ENCODE data around the gene RTN3. TPM values are rescaled to one million over a fixed set of nuclear protein-coding genes. Genes with fewer than 3 reads are reported as not detected.

The RTN3 gene
- total and polyA plus RNA-seq, 2 donors (not counting 1 experiment from before 2014, with no cell fraction given) = 10.1 to 24.9 TPM

DNA sequence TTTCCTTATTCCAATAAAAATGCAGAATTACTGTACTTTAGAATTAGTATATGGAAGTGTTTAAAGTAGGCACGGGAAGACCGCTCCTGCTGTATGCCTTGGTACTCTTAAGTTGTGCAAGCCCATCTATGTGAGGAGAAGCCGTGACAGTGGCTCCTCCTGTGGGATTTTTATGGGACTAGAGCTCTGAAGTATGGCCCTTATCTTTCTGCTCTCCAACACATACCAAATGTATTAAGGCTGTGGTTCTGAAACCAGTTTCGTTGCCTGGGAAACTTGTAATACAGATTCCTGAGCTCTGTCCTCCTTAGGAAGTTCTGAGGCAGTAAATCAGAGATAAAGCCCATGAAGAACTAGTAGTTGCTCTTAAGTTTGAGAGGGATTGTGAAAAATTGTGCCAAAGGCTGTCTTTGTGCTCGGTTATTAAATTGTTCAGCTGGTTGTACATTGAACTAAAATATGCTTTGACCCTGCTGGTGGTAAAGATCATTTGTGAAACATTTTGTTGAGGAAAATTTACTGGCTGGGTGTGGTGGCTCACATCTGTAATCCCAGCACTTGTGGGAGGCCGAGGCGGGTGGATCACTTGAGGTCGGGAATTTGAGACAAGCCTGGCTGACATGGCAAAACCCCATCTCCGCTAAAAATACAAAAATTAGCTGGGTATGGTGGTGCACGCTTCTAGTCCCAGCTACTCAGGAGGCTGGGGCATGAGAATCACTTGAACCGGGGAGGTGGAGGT is 29.3 kb downstream of the RTN3 start:
- no peak overlapping the region for H3K4me3 ChIP-seq (ENCODE audit: control extremely low read depth in 1 of 5, extremely low read depth in 1 of 5, insufficient read depth in 1 of 5, low read depth in 2 of 5, low read length in 4 of 5)
- Mint-ChIP-seq H3K4me1 (no peaks in the 10 kb centered on the region), H3K27ac (no peak overlapping the region), H3K4me3 (no peak overlapping the region), H3K27me3 (no peaks in the 10 kb centered on the region), H3K9me3 (ENCODE audit: insufficient read depth) (no peaks in the 10 kb centered on the region)
- no peak overlapping the region for H2AFZ ChIP-seq (ENCODE audit: insufficient read depth, low read depth, low read length, poor library complexity, severe bottlenecking)
- DNase-seq = no peak
- 97% methylated on average over 5 of the region's 11 CpGs for WGBS (ENCODE audit: insufficient coverage)
- no peaks in the 10 kb centered on the region for H3K9me3 ChIP-seq (ENCODE audit: control extremely low read depth in 1 of 3, control insufficient read depth in 2 of 3, insufficient read depth in 1 of 3, low read length in 2 of 3)
- no peaks in the 10 kb centered on the region for H3K4me1 ChIP-seq (ENCODE audit: control insufficient read depth in 2 of 2, insufficient read depth in 2 of 2, low read length in 2 of 2)
- intact Hi-C loops (cut with micrococcal nuclease) = no loop called here
- ChIA-PET POLR2A (no interaction called here), CTCF (interaction anchor here (1.0 kb wide), 1 partner anchor 231 kb away, joined by 3 read pairs; no protein-coding TSS in a partner anchor)
- peaks cover 5% of the 10 kb centered on the region for H4K20me1 ChIP-seq (ENCODE audit: control insufficient read depth, insufficient read depth, low read length, poor library complexity, severe bottlenecking)
- TF ChIP-seq EZH2 (IDR thresholded peaks at IDR 0.05; ENCODE audit: borderline replicate concordance, insufficient read depth, low read depth, low read length, poor library complexity, severe bottlenecking) = no peak
- no peak for TF ChIP-seq CTCF (IDR thresholded peaks at IDR 0.05)
- peaks cover 6% of the 10 kb centered on the region for H3K79me2 ChIP-seq (ENCODE audit: control insufficient read depth, insufficient read depth, low read length)
- no peak overlapping the region for H3K9ac ChIP-seq (ENCODE audit: low read length)
- H3K27ac ChIP-seq (ENCODE audit: low read length in 2 of 2) = no peak overlapping the region
- no peak for ATAC-seq (ENCODE audit: low read depth)
- no peaks in the 10 kb centered on the region for H3K36me3 ChIP-seq (replicated peaks in 1 of 2; ENCODE audit: control extremely low read depth in 1 of 2, control insufficient read depth in 1 of 2, extremely low read depth in 1 of 2, insufficient read depth in 2 of 2, low read length in 1 of 2)
- H3K27me3 ChIP-seq (replicated peaks in 1 of 4; ENCODE audit: control extremely low read depth in 1 of 4, control insufficient read depth in 3 of 4, insufficient read depth in 4 of 4, low read length in 3 of 4) = no peaks in the 10 kb centered on the region
- H3K4me2 ChIP-seq (replicated peaks; ENCODE audit: low read depth, low read length, poor library complexity, severe bottlenecking) = no peak overlapping the region

- DNase-seq = no peak
- ATAC-seq (ENCODE audit: low read depth) = no peak
- Histone ChIP-seq H2AFZ (ENCODE audit: insufficient read depth, low read depth, low read length, poor library complexity, severe bottlenecking) (no peak overlapping the region), H4K20me1 (ENCODE audit: control insufficient read depth, insufficient read depth, low read length, poor library complexity, severe bottlenecking) (no peaks in the 10 kb centered on the region), H3K4me3 (ENCODE audit: control extremely low read depth in 1 of 5, extremely low read depth in 1 of 5, insufficient read depth in 1 of 5, low read depth in 2 of 5, low read length in 4 of 5) (no peak overlapping the region), H3K4me1 (ENCODE audit: control insufficient read depth in 2 of 2, insufficient read depth in 2 of 2, low read length in 2 of 2) (no peaks in the 10 kb centered on the region), H3K27ac (ENCODE audit: low read length in 2 of 2) (no peak overlapping the region), H3K79me2 (ENCODE audit: control insufficient read depth, insufficient read depth, low read length) (peaks cover 6% of the 10 kb centered on the region), H3K36me3 (replicated peaks in 1 of 2; ENCODE audit: control extremely low read depth in 1 of 2, control insufficient read depth in 1 of 2, extremely low read depth in 1 of 2, insufficient read depth in 2 of 2, low read length in 1 of 2) (no peaks in the 10 kb centered on the region), H3K9me3 (ENCODE audit: control extremely low read depth in 1 of 3, control insufficient read depth in 2 of 3, insufficient read depth in 1 of 3, low read length in 2 of 3) (no peaks in the 10 kb centered on the region), H3K9ac (ENCODE audit: low read length) (no peak overlapping the region), H3K27me3 (replicated peaks in 1 of 4; ENCODE audit: control extremely low read depth in 1 of 4, control insufficient read depth in 3 of 4, insufficient read depth in 4 of 4, low read length in 3 of 4) (no peaks in the 10 kb centered on the region), H3K4me2 (replicated peaks; ENCODE audit: low read depth, low read length, poor library complexity, severe bottlenecking) (no peak overlapping the region)
- ChIA-PET POLR2A (no interaction called here), CTCF (interaction anchor here (0.7 to 1.0 kb wide), 2 partner anchors 18 to 234 kb away, joined by 3 to 5 read pairs; no protein-coding TSS in a partner anchor)
- TF ChIP-seq CTCF (IDR thresholded peaks at IDR 0.05) (no peak), EZH2 (IDR thresholded peaks at IDR 0.05; ENCODE audit: borderline replicate concordance, insufficient read depth, low read depth, low read length, poor library complexity, severe bottlenecking) (no peak)
- intact Hi-C loops (cut with micrococcal nuclease) = no loop called here
- H3K27me3 Mint-ChIP-seq = no peaks in the 10 kb centered on the region
- H3K9me3 Mint-ChIP-seq (ENCODE audit: insufficient read depth) = no peaks in the 10 kb centered on the region
- no peak overlapping the region for H3K4me3 Mint-ChIP-seq
- WGBS (ENCODE audit: insufficient coverage) = 100% methylated on average over 4 of the region's 6 CpGs
- H3K27ac Mint-ChIP-seq = no peak overlapping the region
- H3K4me1 Mint-ChIP-seq = no peaks in the 10 kb centered on the region
Observed at GRCh38 chr11:63711838-63712237, 30.5 kb downstream of the RTN3 start.

Data from B cell (primary cell).